HG02938 (cell line): ENCODE results near the gene CCR5.
"Not testable (repeated sequence)": the region's sequence is repeated elsewhere in the genome, so short reads cannot be mapped to it uniquely, and the experiment has no call there.

Source experiments
- ATAC-seq: cut with Tn5 transposase; IDR thresholded peaks from one replicate; pipeline ENCODE4 v1.9.1; 2021; ENCODE audit warnings: mild to moderate bottlenecking, moderate library complexity; ENCODE audit not compliant: unreplicated experiment

Gene CCR5

DNA sequence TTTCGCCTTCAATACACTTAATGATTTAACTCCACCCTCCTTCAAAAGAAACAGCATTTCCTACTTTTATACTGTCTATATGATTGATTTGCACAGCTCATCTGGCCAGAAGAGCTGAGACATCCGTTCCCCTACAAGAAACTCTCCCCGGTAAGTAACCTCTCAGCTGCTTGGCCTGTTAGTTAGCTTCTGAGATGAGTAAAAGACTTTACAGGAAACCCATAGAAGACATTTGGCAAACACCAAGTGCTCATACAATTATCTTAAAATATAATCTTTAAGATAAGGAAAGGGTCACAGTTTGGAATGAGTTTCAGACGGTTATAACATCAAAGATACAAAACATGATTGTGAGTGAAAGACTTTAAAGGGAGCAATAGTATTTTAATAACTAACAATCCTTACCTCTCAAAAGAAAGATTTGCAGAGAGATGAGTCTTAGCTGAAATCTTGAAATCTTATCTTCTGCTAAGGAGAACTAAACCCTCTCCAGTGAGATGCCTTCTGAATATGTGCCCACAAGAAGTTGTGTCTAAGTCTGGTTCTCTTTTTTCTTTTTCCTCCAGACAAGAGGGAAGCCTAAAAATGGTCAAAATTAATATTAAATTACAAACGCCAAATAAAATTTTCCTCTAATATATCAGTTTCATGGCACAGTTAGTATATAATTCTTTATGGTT is at the start of gene CCR5:
TSS of gene CCR5 (plus strand) at position 108 of the 680 bp plus-strand sequence. CDS start 1,957 bp downstream, outside the sequence.
- no peak for ATAC-seq

DNA sequence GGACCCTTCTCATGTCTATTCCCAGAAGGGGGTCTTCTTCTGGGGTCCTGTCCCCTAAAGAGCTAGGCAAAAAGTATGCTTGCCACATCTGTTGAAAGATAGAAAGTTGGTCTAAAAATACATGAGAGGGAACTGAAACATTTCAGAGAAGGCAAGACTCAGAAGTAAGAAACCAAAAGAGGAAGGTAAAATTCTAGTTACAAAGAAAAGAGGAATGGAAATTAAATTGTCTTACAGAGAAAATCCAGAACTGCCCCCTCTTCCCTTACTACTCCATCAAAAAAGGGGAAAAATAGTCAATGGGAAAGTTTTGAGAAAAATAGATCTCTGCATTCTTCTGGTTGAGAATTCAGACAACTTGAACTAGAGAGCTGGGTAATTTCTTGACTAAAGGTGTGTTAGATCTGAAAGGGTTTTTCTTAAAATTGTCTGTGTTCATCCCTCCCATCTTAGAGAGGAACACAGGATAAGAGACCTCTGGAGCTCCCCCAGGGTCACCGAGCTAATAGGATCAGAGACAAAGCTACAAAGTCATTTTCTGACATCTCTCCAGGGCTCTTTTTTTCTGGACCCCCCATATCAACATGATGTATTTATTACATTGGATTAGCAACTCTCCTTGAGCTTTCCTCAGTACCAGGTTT is 49.2 kb upstream of the CCR5 start:
- no peak for ATAC-seq

DNA sequence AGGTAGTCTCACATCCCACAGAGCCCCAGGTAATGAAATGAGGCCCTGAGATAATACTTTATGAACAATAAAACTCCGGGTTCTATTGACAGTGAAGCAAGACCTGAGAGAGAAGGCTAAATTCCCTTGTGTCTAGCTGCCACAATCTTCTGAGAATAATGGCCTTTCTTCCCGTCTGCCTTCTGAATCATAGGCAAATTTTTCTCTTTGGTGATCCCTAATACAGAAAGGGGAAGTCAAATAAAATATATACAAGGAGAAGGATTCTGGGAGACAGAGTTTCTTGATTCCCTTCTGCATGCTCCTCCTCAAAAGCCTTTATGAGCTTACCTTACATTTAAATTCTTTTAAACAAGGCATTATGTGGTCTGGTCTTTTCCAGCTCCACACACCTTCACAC is 46.7 kb upstream of the CCR5 start:
- no peak for ATAC-seq

DNA sequence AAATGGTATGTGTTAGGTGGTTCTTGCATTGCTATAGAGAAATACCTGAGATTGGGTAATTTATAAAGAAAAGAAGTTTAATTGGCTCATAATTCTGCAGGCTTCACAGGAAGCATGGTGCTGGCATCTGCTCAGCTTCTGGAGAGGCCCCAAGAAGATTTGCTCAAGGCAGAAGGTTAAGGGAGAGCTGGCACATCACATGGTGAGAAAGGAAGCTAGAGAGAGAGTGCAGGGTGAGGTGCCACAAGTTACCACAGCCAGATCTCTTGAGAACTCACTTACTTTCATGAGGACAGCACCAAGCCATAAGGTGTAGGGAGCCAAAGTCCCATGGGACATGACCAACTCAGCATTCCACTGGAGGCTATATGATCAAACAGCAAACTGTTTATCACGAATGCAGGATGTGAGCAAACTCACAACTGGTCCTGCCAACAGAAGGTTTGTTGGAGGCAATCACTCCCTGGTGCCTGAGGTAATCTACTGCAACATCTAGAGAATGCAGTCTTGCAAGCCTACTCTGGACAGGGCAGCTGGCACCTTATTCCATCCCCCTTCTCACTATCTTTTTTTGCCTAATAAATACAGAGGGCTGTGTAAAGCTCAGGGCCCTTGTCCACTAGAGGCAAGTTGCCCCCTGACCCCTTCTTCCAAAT is 45.0 kb upstream of the CCR5 start:
- no peak for ATAC-seq

DNA sequence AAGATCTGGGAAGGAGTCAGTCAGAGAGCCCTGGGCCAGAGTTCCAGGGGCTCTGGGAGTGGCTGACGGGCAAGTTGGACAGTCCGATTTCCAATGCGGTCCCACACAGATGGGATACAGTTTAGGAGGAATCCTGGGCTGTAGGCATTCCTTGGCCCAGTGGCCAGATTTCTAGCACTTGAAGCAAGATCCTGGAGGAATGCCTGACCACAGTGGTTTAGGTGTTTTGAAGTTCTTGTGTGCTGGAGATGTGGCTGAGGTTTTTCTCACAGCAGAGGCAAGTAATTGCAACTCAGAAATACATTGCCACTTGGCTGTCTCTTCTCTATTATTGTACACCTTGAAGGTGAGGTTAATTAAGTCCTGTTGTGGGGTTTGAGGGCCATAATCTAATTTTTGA is 40.1 kb upstream of the CCR5 start:
- ATAC-seq = not testable (repeated sequence)

DNA sequence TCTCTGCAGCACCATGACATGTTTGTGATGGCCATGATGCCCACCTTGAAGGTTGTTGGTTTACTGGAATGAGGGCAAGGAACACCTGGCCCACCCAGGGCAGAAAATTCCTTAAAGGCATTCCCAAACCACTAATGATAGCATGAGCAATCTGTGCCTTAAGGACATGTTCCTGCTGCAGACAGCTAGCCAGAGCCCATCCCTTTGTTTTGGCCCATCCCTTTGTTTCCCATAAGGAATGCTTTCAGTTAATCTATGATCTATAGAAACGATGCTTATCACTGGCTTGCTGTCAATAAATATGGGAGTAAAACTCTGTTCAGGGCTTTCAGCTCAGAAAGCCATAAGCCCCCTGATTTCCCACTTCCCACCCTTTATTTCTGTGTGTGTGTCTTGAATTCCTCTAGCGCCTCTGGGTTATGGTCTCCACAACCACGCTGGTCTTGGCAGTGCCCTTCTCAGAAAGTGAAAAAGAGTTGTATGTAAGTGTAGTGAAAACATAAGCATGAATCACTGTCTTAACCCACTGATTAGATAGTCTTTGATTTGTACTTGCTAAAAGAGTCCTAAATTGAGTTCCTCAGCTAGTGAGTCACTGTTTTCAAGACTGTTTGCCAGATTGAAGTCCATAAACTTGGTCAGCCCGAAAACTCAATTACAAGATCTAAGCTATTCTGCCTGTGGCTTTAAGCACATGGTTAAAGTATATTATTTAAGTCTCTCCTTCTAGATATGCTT is 35.8 kb upstream of the CCR5 start:
- ATAC-seq = no peak

DNA sequence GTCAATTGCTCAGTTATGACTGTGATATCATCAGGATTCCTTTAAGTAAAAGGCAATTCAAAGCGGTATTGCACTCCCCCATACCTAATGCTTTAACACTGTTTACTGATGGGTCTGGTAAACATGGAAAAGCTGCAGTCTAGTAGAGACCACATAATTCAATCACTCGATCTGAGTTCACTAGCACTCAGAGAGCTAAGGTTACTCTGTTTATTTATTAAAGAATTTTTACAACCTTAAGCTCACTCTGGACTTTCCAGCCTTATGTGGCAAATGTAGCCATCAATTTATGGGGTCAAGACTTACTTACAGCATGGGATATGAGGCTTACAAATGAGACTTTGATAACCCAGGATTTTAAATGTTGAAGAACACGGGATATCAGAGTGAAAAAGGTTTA is 35.2 kb upstream of the CCR5 start:
- ATAC-seq = no peak

DNA sequence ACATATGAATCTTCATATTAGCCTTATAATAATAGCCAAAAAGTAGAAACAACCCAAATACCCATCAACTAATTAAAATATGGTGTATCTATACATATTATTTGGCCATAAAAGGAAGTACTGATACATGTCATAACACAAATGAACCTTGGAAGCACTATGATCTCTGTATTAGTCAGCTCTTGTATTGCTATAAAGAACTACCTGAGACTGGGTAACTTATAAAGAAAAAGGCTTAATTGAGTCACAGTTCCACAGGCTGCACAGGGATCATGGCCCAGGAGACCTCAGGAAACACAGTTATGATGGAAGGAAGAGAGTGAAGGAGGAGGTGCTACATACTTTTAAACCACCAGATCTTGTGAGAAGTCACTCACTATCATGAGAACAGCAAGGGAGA is 32.8 kb upstream of the CCR5 start:
- no peak for ATAC-seq

DNA sequence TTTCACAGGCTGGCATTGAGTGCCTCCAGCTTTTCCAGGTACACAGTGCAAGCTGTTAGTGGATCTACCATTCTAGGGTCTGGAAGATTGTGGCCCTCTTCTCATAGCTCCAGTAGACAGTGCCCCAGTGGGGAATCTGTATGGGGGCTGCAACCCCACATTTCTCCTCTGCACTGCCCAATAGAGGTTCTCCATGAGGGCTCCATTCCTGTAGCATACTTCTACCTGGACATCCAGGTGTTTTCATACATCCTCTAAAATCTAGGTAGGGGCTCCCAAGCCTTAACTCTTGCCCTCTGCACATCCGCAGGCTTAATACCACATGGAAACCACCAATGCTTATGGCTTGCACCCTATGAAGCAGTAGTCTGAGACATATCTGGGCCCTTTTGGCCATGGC is 31.9 kb upstream of the CCR5 start:
- no peak for ATAC-seq

DNA sequence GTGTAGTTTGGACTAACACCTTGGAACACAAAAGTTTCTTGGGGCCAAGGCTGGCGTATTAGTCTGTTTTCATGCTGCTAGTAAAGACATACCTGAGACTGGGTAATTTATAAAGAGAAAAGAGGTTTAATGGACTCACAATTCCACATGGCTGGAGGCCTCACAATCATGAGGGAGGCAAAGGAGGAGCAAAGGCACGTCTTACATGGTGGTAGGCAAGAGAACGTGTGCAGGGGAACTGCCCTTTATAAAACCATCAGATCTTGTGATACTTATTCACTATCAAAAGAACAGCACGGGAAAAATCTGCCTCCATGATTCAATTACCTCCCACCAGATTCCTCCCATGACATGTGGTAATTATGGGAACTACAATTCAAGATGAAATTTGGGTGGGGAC is 26.3 kb upstream of the CCR5 start:
- no peak for ATAC-seq

DNA sequence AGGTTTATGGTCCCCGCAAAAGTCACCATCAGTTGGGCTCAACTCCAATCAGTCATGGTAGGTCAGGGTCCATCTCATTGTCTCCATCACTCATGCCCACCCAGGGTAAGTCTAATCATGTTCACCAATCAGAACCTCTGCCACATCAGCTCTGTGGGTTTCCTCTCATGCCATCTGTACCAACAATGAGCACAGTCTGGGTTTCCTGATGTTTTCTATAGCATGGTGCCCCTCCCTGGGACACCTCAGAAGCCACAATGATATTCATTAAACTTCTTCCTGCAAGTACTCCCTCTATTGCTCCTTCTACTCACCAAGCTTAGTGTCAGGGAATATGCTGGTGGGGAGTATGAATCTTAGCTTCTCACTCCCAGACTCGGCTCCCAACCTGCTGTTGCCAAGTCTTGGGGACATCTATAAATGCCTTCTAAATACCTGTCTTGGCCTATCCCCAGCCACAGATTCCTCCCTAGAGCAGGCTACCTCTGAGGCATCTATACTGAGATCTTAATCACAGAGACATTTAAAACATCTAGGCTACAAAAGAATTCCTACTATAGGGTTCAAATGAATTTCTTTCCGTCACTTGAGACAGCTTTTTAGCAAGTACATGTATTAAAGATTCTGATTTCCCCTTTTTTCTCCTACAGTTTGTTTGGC is 21.8 kb upstream of the CCR5 start:
- ATAC-seq = no peak

DNA sequence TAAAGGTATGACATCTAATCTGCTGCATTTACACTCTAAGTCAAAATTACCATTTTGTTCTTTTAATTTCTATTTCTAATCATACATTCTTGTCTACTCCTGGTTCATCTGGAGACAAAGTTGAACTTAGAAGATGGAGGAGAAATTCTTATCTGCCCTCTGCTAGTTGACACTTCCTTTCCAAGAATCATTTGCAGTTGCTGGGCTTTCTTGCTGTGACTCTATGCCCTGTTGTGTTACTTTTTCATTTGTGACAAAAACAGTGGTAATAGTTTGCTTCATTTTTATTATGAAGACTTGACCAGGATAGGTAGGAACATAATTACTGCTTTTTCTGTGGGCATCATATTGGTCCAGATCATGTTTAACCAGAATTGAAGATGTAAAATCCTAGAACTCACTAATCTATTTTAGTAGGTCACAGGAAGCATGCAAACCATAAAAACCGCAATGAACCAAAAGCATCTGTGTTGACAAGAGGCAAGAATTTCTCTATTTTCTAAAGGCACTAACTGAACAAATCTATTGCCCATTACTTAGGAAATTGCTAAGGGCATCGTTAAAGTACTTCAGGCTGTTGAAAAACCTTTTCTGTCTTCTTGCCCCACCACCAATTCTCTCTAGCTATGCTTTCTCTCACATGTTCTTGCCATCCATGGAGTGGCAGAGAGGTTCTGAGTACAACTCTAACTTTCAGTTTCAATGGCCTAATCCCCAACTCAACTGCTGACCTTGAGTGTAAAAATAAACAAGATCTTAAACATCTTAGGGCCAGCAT is 21.1 kb upstream of the CCR5 start:
- ATAC-seq = peak; percentile 73

DNA sequence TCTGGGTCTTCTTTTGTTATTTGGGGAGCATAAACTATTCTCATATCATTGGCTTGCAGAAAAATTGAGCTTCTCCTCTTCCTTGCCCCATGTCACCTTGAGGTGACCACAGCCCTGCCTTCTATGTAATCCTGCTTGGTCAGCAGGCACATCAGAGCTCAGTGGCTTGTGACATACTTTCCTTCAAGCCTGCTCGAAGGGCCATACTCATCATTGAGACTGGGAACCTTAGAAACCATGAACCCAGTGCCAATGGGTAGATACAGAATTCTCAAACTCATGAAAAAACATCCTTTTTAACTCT is 20.5 kb upstream of the CCR5 start:
- ATAC-seq = no peak

DNA sequence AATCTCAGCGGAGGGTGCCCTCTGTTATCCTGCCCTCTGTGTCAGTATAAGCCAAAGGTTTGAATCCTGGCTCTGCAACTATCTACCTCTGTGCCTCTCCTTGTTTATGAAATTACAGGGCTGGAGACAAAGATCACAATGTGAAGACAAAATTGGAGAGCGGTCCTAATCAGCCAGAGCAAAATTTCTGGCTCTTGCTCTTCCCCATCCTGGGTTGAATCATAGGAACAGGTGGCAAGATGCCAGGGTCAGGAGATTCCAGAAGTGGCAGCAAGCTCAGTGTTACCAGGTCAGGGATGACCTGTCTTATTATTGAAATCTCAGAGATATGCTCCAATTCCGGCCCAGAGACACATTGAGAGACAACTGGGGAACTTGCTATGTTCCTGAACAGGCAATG is 19.1 kb upstream of the CCR5 start:
- no peak for ATAC-seq

DNA sequence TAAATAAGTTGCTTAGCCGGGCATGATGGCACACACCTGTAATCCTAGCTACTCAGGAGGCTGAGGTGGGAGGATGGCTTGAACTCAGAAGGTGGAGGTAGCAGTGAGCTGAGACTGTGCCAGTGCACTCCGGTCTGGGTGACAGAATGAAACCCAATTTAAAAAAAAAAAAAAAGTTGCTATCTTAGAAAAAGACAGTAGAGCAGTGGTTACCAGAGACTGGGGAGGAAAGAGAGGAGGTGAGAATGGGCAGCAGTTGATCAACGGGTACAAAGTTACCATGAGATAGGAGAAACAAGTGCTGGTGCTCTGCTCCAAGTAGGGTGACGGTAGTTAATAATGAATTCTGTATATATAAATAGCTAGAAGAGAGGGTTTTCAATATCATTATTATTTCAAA is 17.7 kb upstream of the CCR5 start:
- no peak for ATAC-seq

DNA sequence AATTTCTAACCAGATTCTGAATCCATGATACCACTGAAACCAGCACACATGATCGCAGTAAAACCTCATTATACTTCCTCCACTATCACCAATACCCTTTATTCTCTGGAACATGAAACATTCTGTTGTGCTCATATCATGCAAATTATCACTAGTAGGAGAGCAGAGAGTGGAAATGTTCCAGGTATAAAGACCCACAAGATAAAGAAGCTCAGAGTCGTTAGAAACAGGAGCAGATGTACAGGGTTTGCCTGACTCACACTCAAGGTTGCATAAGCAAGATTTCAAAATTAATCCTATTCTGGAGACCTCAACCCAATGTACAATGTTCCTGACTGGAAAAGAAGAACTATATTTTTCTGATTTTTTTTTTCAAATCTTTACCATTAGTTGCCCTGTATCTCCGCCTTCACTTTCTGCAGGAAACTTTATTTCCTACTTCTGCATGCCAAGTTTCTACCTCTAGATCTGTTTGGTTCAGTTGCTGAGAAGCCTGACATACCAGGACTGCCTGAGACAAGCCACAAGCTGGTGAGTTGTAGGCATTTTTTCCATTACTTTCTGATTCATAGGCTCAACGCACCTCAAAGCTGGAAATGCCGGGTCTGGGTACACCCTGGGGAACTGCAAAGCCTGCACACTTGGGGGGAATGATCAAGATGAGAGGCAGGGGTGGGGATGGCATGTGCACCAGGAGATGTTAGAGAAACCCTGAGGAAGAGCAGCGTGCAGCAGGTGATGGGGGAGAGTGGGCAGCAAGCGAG is 16.9 kb upstream of the CCR5 start, which contains the start of gene CCR2:
TSS of gene CCR2 (plus strand) at position 465 of the 764 bp plus-strand sequence. CDS start 3,417 bp downstream, outside the sequence.
- ATAC-seq = no peak

DNA sequence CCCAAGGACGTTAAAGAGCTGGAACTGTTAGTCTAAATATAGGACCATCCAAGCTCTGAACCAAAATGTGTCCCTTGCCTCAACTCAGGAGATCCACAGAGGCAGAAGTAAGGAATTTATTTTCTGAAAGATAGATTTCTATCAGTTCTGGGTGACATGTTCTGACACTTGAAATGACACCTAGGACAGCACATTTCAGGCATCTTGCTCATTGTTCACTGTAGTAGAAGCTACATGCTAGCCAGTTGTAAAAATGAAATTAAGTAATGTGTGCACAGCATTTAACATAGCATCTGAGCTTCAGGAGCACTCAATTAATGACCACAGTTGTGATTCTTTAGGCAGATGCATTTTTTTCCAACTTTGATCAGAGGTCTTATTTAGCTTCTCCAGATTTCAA is 16.3 kb upstream of the CCR5 start:
- no peak for ATAC-seq

DNA sequence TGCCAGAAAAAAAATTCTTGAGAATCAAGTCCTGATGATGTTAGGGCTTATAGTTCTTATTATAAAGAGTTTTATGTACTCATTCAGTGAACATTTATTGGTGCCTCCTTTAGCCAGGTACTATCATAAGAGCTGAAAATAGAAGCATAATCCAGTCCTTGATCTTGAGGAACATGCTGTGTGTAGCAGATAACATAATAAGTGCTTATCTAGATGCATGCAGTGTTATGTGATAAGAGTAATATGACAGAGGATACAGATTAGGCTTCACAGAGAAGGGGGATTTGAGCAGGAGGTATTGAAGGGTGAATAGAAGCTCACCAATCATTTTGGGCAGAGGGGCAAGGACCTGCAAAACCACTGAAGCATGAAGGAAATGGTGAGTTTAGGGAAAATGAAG is 15.8 kb upstream of the CCR5 start:
- ATAC-seq = no peak

DNA sequence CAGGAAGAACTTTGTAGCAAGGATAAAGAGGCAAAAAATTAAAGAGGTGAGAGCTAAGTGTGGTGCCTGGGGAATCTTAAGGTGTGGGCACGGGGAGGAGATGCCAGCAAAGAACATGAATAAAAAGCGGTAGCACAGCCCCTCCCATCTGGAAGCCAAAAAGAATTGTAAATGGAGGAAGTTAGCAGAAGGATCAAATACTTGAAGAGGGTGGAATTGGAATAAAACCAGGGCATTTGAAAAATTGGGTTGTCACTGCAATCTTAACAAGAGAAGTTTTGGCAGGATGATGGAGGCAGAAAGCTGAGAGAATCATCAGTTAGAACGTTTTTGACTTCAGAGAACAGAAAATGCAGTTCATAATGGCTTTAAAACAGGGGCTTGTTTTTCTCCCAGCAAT is 14.5 kb upstream of the CCR5 start:
- ATAC-seq = no peak

DNA sequence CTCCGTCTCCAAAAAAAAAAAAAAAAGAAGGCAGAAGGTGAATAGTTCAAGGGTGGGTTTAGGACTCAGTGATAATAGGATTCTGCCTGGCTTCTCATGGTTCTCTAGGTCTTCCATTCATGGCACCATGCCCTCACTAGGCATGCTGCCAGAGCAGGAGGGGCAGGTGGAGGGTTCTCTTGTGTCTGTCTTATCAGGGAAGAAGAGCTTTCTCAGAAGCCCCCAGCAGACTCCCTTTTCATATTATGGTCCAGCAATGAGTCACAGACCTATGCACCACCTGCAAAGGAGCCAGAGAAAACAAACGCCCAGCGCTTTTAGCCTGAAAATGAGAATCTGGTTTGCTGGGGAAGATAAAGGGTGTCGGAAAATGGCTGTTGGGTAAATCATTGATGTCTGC is 13.8 kb upstream of the CCR5 start:
- ATAC-seq = no peak
